NOMO-1 treated with dmso at 0.1 percent for 144 hours (cell line): ENCODE results near the gene CACNA1I.

Experiments
- DNase-seq: peaks from one replicate; lab custom pipeline; 2025; ENCODE audit not compliant: unreplicated experiment; lab: John Stamatoyannopoulos, UW

CACNA1I gene

DNA sequence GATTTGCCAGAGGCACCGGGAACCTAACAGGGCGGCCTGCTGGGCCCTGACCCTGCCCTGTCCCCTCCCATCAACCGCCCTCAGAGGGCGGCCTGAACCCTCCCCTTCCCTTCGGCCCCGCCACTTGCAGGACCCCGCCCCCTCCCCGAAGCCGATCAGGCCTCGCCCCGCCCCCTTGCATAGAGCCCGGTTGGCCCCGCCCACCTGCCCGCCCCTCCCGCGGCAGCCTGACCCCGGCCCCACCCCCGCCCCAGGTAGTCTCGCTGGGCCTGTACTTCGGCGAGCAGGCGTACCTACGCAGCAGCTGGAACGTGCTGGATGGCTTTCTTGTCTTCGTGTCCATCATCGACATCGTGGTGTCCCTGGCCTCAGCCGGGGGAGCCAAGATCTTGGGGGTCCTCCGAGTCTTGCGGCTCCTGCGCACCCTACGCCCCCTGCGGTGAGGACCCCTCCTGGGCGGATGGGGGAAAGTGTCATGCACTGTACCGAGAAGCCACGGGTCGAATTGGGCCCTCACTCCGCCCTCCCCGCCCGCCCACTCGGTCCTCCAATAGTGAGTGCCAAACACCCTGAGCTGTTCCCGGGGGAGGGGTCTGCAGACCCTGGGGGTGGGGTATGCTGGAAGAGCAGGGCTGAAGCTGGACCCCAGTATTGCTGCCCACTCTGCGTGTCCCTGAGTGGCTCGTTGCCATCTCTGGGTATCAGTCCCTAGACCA, 94.1 kb downstream of the CACNA1I start:
- DNase-seq, result no peak

DNA sequence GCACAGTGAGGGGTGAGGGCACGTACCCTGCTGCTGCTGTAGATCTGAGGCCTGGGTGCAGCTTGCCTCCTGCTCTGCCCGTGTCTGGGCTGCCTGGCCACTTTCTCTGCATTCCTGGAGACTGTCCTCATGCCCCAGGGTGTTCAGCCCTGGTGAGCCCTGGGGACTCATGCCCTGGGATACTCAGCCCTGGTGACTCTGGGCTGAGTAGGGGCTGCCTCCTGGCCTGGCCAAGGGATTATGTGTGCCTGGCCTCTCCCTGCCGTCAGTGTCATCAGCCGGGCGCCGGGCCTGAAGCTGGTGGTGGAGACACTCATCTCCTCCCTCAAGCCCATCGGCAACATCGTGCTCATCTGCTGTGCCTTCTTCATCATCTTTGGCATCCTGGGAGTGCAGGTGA, 94.7 kb downstream of the CACNA1I start:
- no peak for DNase-seq

DNA sequence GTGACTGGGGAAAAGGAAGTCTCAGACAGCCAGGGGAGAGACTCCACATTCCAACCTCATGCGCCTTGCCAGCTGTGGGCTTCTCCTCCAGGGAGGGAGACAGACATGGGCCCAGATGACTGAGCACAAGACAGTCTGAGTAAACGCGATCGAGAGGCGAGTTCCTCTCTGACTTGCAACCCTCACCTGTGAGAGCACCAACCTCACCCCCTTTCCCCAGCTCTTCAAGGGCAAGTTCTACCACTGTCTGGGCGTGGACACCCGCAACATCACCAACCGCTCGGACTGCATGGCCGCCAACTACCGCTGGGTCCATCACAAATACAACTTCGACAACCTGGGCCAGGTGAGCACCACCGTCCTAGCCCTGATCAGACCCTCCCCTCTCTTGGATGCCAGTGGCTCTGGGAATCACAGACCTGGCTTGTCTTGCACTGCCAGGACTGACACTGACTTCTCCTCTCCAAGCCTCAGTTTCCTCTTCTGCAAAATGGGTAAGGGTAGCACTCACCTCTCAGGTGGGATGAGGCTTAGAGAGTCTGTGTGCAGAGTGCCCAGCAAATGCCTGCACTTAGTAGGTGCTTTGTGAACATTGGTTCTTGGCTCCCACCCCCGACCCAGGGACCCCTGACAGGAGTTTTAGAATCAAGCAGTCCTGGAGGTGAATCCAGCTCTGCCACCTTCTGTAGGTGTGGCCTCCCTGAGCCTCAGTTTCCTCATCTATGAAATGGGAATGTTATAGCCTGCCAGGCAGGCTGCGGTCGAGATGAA, 95.3 kb downstream of the CACNA1I start:
- no peak for DNase-seq

DNA sequence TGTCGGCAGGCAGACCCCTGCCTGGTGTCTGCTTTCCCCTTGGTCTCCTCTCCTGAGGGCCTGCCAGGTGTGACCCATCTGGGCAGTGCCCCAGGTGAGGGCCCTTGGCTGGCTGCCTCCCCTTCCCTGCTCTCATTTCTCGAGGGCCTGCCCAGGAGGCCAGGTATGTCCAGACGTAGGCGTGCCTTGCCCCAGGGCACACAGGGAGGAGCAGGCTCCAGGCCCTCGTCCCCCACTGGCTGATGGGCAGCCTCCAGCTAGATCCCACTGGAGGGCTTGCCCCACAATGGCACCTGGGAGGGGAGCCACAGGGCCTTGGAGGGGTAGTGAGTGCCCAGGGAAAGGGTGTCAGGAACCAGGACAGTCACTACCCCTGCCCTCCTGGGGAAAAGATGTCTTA, 95.9 kb downstream of the CACNA1I start:
- DNase-seq, result no peak

DNA sequence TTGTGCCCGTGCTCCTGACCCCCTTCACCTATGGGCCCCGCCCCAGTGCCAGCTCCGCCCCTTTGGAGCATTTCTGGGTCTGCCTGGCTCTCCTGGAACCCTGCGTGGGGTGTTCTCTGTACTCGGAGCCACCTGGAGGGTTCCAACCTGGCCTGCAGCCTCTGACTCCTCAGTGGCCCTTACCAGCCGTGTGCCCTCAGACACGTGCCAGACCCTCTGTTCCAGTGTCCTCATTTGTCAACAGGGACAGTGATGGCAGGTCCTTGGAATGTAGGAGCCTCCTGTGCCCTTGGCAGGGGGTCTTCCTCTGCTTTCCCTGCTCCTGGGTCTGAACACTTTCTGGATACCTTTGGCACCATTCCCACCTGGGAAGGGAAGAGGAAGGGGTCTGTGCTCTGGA, 96.4 kb downstream of the CACNA1I start:
- no peak for DNase-seq

DNA sequence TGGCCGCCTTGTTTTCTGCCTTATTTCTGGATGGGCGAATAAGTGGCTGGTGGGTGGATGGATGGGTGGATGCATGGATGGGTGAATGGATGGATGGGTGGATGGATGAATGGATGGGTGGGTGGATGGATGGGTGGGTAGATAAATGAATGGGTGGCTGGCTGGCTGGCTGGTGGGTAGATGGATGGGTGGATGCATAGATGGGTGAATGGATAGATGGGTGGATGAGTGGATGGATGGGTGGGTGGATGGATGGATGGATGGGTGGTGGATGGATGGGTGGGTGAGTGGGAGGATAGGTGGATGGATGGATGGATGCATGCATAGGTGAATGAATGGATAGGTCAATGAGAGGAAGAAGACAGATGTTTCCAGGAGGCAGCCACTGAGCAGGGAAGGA, 98.9 kb downstream of the CACNA1I start:
- DNase-seq, result no peak

DNA sequence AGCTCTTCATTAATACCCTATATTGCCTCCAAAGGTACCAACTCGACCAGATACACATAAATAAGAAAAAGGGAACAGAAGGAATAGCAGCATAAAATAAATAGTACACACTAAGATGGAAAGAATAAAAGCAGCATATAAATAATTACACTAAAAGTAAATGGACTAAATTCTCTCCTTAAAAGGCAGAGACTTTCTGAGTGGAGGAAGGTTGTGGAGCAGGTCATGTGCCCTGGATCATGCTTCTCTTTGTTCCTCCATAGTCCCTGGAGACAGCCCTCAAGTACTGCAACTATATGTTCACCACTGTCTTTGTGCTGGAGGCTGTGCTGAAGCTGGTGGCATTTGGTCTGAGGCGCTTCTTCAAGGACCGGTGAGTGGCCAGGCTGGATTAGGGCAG, 101.4 kb downstream of the CACNA1I start:
- no peak for DNase-seq

DNA sequence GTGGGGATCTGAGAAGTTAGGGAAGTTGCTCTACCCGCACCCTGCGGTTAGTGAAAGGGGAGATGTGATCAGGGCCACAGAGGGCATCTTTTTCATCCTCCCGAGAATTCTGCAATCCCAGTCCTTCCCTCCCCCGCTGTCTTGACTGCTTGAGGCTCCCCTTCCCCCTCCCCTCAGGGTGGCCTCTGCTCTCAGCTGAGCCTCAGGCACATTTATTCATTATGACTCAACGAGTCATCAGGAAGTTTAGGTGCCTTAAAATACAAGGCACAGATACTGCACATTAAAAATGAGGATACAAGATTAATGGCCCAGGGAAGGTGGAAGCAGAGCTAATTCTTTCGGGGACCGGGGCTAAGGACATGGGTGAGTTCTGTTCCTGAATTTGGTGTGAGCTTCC, 104.0 kb downstream of the CACNA1I start:
- DNase-seq, result no peak

DNA sequence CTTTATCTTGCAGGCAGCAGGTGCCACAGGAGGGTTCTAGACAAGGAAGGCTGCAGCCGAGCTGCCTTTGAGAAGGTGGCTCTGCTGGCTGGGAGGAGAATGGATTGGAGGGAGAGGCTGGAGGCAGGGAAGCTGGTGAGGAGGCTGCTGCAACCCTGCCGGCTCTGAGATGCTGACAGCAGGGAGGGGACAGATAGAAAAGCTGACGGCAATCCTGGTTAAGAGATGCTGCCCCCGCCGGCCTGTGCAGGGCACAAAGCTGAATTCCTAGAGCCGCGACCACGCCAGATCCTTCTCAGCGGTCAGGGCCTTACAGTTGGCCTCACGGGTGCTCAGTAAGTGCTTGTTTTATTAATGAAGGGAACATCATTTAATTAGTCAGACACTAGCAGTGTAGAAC, 105.4 kb downstream of the CACNA1I start:
- no peak for DNase-seq

DNA sequence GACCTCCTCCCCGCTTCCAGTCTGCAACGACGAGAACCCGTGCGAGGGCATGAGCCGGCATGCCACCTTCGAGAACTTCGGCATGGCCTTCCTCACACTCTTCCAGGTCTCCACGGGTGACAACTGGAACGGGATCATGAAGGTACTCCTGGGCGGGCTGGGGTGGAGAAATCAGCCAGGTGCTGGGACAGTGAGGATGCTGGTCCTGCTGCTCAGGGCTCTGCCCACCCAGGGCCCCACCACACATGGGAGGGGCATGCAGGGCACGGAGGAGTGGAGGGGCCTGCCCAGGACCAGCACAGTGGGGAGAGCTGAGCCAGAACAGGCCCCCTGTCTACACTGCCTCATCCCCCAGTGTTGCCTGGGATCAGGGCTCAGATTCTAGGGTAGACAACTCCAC, 107.4 kb downstream of the CACNA1I start:
- no peak for DNase-seq

DNA sequence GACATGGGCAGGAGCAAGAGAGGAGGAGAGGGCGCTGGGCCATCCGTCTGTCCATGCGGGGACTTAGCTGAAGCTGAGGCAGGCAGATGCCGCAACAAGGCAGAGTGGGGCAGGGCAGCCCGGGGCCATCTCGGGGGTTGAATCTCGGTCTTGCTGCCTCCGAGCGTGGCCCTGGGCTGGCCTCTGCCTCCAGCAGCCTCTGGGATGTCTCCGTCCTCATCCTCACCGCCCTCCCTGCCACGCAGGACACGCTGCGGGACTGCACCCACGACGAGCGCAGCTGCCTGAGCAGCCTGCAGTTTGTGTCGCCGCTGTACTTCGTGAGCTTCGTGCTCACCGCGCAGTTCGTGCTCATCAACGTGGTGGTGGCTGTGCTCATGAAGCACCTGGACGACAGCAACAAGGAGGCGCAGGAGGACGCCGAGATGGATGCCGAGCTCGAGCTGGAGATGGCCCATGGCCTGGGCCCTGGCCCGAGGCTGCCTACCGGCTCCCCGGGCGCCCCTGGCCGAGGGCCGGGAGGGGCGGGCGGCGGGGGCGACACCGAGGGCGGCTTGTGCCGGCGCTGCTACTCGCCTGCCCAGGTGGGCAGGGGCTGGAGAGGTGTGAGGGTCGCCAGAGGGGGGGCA, 108.4 kb downstream of the CACNA1I start:
- no peak for DNase-seq

DNA sequence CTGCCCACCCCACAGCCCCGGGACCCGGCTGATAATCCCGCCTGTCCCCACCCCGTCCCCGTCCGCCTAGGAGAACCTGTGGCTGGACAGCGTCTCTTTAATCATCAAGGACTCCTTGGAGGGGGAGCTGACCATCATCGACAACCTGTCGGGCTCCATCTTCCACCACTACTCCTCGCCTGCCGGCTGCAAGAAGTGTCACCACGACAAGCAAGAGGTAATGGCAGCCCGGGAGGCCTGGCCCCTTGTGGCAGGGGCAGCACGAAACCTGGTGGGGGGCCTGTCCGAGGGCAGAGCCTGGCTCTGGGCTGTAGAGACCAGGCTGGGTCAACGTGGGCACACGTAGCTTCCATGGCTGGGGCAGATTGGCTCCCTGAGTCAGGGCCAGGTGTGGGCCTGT, 109.1 kb downstream of the CACNA1I start:
- DNase-seq, result no peak

DNA sequence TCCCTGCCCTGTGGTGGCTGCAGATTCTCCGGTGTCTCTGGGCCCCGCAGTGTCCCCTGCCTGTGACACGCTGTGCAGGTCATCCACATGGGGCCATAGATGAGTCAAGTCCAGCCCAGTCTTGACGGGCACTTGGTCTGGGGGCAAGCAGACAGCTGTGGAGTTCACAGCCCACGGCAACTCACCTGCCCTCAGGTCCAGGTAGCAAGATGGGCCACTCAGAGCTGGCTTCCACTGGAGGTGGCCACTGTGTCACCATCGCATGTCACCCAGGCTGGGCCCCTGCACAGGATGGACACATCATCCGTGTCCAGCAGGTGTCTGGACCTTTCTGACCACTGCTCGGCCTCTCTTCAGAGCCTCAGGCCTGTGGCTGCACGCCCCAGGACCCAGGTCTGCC, 109.9 kb downstream of the CACNA1I start:
- DNase-seq, result no peak

DNA sequence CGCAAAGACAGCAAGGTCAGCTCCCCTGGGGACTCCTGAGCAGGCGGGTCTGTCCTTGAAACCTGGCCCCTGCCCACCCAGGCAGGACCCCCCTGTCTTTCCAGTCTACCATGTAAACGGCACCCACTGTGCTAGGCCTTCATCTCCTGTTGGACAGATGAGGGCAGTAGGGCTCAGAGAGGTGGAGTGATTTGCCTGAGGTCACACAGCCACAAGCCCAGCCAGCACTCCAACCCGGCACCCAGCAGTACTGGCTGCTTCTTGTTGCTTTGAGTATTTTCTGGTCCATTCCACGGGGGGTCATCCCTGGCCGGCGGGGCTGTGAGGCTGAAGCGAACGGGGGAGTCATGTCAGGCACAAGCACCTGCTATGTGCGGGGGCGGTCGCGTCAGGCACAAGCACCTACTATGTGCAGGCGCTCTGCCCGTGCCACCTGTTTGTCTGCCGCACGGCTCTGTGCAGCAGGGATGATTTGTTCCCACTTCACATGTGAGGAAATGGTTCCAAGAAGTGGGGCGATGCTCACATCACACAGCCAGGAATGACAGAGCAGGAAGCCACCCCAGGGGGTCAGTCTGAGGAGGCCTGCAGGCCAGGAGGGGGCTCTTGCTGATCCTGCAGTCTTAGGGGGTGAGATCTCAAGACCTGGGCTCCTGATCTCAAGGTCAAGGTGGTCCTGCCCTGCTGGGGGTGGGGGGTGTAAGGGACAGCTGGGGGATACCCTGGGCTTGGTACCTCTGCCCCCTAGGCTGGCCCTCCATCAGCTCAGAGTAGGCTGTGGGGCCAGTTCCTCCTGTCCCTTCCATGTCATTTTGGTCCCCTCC, 110.7 kb downstream of the CACNA1I start:
- DNase-seq, result no peak

DNA sequence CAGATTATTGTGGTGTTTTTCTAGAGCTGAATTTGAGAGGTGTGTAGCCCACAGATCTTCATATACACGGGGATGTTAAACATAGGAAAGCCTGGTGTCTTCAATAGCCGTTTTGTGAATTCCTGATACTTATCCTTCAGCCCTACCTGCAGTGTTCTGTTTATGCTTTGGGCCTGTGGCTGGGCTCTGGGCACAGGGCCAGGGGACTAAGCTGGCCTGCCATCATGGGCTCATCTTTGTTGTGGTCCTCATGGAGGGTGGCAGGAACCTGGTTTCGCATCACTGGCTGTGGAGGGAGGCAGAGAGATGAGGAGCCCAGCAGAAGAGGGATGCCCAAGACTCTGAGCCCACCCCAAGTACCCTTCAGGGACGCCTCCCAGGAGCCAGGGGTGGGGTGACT, 112.4 kb downstream of the CACNA1I start:
- no peak for DNase-seq

DNA sequence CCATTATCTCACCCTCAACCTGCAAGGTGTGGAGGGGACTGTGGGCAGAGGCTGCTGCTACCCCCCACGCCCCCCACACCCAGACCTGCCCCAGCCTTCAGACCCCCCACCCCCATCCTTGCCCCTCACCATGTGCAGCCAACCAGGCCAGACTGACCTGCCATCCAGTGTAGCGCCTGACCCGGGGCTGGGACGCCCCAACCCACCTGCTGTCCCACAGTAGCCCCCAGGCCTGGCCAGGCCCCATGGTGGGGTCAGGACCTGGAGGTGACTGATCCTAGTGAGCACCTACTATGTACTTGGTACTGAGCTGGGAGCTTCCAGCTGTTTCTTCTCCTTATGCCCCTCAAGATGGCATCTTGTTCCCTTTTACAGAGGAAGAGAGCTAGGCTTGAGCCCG, 113.1 kb downstream of the CACNA1I start:
- DNase-seq, result no peak

DNA sequence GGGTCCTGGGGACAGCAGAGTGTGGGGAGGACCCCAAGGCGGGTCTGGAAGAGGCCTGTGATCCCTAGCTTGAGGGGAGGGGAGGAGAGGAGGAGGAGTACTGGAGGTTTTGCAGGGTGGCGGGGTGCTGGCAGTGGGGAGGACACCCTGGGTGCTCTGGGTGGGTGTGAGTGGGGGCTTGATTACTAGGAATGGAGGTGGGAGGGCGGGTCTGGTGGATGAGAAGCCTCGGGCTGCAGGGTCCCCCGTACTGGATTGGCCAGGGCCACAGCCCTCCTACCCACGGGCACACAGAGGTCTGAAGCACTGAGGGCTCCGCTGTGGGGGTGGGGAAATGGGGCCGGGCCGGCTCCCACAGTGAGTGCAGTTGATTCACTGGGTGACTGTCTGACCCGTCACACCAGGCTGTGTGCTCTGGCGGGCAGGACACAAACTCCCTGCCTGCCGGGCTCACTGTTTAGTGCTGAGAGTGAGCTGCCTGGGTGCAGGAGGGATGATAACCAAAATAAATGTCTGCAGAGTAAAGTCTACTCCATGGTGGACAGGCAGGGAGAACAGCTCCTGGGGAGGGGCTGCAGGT, 114.2 kb downstream of the CACNA1I start:
- DNase-seq, result no peak

DNA sequence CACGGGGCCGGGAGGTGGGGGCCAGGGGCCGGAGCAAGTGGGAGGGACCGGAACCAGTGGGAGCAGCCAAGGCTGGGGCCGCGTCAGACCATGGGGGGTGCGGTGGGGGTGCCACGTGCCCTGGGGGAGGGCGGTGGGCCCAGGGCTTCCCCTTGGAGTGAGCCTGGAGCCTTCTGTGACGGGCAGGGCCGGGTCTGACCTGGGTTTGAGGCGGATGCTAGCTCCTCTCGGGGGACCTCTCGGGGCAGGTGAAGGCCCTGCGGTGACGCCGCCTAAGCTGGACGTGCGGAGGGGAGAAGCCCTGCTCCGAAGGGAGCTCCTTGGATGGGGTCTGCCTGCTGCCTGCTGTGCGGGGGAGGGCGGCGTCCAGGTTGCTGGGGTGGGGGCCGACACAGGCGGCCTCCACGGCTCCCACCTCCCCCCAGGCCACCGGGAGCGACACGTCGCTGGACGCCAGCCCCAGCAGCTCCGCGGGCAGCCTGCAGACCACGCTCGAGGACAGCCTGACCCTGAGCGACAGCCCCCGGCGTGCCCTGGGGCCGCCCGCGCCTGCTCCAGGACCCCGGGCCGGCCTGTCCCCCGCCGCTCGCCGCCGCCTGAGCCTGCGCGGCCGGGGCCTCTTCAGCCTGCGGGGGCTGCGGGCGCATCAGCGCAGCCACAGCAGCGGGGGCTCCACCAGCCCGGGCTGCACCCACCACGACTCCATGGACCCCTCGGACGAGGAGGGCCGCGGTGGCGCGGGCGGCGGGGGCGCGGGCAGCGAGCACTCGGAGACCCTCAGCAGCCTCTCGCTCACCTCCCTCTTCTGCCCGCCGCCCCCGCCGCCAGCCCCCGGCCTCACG, 115.0 kb downstream of the CACNA1I start:
- DNase-seq, result no peak

DNA sequence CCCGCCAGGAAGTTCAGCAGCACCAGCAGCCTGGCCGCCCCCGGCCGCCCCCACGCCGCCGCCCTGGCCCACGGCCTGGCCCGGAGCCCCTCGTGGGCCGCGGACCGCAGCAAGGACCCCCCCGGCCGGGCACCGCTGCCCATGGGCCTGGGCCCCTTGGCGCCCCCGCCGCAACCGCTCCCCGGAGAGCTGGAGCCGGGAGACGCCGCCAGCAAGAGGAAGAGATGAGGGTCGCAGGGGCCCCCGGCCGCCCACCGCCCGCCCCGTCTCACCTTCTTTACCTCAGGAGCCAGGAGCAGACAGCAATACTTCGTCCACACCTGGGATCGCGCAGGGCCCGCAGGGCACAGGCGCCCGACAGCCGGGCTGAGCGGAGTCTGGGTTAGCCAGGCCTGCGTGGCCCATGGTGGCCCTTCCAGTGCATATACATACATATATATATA, 115.6 kb downstream of the CACNA1I start:
- no peak for DNase-seq
